ENCODE results near the gene PUM2. TPM values are rescaled to one million over a fixed set of nuclear protein-coding genes. Genes with fewer than 3 reads are reported as not detected.

Gene PUM2
- total and polyA plus RNA-seq, 2 of the 13 experiments (the other 11 are each of a cell fraction or from before 2014, with no cell fraction given): 69.6 to 69.8 TPM

DNA sequence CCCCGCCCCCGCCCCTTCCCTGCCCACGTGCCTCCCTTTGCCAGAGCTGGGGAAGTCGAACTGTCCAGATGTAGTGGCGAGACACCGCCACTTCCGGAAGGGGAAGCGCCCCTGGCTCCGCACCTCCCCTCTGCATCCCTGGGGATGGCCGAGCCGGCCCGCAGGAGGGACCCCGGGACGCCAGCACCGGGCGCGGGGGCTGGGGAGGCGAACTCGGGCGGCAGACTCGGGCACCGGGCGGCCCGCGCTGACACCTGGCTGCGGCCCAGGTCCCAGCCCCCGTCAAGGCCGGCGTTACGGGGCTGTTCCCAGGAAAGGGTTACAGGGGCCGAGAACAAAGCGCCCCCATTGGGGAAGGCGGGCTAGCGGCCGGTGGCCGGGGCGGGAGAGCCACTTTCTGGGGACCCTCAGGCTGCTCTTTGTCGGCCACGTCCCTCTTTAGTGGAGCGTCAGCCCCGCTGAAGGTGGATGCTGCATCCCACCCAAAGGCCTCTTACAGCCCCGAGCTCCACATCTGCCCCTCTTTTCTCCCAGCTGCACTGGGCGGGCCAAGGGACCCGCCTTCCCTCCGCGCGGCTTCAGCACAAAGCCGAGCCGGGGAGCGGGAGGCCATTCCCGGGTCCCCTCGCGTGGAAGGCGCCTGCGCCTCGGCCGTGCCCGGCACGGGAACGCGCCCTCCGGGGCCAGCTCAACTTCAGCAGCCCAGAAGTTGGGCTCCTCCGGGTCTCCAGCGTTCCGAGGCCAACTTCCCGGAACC lies 127.1 kb downstream of the PUM2 start (continued):
- TF ChIP-seq ZNF34 (CRISPR knock-in tag; IDR thresholded peaks at IDR 0.05; ENCODE audit: borderline replicate concordance): peak; percentile 35; the same call in 1 of the 2 replicates
- peak; percentile 39; the same call in 1 of the 2 replicates for TF ChIP-seq DMAP1 (CRISPR knock-in tag; IDR thresholded peaks at IDR 0.05)
- TF ChIP-seq STAT5B (CRISPR knock-in tag; IDR thresholded peaks at IDR 0.05): no peak
- no peak for TF ChIP-seq FOXJ3 (CRISPR knock-in tag; IDR thresholded peaks at IDR 0.05; ENCODE audit: borderline replicate concordance)
- TF ChIP-seq, protein P1, sequence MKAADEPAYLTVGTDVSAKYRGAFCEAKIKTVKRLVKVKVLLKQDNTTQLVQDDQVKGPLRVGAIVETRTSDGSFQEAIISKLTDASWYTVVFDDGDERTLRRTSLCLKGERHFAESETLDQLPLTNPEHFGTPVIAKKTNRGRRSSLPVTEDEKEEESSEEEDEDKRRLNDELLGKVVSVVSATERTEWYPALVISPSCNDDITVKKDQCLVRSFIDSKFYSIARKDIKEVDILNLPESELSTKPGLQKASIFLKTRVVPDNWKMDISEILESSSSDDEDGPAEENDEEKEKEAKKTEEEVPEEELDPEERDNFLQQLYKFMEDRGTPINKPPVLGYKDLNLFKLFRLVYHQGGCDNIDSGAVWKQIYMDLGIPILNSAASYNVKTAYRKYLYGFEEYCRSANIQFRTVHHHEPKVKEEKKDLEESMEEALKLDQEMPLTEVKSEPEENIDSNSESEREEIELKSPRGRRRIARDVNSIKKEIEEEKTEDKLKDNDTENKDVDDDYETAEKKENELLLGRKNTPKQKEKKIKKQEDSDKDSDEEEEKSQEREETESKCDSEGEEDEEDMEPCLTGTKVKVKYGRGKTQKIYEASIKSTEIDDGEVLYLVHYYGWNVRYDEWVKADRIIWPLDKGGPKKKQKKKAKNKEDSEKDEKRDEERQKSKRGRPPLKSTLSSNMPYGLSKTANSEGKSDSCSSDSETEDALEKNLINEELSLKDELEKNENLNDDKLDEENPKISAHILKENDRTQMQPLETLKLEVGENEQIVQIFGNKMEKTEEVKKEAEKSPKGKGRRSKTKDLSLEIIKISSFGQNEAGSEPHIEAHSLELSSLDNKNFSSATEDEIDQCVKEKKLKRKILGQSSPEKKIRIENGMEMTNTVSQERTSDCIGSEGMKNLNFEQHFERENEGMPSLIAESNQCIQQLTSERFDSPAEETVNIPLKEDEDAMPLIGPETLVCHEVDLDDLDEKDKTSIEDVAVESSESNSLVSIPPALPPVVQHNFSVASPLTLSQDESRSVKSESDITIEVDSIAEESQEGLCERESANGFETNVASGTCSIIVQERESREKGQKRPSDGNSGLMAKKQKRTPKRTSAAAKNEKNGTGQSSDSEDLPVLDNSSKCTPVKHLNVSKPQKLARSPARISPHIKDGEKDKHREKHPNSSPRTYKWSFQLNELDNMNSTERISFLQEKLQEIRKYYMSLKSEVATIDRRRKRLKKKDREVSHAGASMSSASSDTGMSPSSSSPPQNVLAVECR (CRISPR knock-in tag; IDR thresholded peaks at IDR 0.05; ENCODE audit: borderline replicate concordance): peak; percentile 48
- TF ChIP-seq ZNF383 (CRISPR knock-in tag; IDR thresholded peaks at IDR 0.05; ENCODE audit: borderline replicate concordance): no peak
- no peak for TF ChIP-seq ZNF761 (CRISPR knock-in tag; conservative IDR thresholded peaks at IDR 0.05)
- no peak for TF ChIP-seq ZFP62 (CRISPR knock-in tag; IDR thresholded peaks at IDR 0.05)
- no peak for TF ChIP-seq ZNF878 (CRISPR knock-in tag; IDR thresholded peaks at IDR 0.05)
- TF ChIP-seq SIN3B (IDR thresholded peaks at IDR 0.05; ENCODE audit: low read length): no peak
- no peak; the same call in 1 of the 2 replicates for TF ChIP-seq TP53 (CRISPR knock-in tag; conservative IDR thresholded peaks at IDR 0.05)
- TF ChIP-seq, protein P2, sequence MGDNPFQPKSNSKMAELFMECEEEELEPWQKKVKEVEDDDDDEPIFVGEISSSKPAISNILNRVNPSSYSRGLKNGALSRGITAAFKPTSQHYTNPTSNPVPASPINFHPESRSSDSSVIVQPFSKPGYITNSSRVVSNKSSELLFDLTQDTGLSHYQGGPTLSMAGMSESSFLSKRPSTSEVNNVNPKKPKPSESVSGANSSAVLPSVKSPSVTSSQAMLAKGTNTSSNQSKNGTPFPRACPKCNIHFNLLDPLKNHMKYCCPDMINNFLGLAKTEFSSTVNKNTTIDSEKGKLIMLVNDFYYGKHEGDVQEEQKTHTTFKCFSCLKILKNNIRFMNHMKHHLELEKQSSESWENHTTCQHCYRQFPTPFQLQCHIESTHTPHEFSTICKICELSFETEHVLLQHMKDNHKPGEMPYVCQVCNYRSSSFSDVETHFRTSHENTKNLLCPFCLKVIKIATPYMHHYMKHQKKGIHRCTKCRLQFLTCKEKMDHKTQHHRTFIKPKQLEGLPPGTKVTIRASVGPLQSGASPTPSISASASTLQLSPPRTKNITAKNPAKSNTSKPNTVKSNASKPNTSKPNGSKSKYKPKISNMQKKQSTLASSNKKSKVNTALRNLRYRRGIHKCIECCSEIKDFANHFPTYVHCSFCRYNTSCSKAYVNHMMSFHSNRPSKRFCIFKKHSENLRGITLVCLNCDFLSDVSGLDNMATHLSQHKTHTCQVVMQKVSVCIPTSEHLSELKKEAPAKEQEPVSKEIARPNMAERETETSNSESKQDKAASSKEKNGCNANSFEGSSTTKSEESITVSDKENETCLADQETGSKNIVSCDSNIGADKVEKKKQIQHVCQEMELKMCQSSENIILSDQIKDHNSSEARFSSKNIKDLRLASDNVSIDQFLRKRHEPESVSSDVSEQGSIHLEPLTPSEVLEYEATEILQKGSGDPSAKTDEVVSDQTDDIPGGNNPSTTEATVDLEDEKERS (CRISPR knock-in tag; IDR thresholded peaks at IDR 0.05): 0 out of 2 replicates have a peak, but pooled peaks have one; percentile 44
- TF ChIP-seq ZNF431 (CRISPR knock-in tag; IDR thresholded peaks at IDR 0.05; ENCODE audit: borderline replicate concordance, low read depth): no peak
- TF ChIP-seq, protein P3, sequence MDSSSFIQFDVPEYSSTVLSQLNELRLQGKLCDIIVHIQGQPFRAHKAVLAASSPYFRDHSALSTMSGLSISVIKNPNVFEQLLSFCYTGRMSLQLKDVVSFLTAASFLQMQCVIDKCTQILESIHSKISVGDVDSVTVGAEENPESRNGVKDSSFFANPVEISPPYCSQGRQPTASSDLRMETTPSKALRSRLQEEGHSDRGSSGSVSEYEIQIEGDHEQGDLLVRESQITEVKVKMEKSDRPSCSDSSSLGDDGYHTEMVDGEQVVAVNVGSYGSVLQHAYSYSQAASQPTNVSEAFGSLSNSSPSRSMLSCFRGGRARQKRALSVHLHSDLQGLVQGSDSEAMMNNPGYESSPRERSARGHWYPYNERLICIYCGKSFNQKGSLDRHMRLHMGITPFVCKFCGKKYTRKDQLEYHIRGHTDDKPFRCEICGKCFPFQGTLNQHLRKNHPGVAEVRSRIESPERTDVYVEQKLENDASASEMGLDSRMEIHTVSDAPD (CRISPR knock-in tag; IDR thresholded peaks at IDR 0.05): no peak
- 0 out of 2 replicates have a peak, but pooled peaks have one; percentile 43 for TF ChIP-seq HNRNPL (IDR thresholded peaks at IDR 0.05; ENCODE audit: low read depth, low read length)
- no peak for TF ChIP-seq ZNF629 (CRISPR knock-in tag; conservative IDR thresholded peaks at IDR 0.05)
- TF ChIP-seq, protein P4, sequence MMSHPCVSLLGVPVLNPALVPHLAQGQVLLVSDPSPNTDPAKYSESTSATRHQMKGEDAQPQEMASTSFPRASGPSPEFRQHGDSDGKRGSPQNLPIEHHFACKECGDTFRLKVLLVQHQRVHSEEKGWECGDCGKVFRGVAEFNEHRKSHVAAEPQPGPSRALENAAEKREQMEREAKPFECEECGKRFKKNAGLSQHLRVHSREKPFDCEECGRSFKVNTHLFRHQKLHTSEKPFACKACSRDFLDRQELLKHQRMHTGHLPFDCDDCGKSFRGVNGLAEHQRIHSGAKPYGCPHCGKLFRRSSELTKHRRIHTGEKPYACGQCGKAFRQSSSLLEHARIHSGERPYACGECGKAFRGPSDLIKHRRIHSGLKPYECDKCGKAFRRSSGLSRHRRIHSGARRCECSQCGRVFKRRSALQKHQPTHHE (CRISPR knock-in tag; IDR thresholded peaks at IDR 0.05; ENCODE audit: borderline replicate concordance): no peak; the same call in 1 of the 2 replicates
- TF ChIP-seq HMG20A (CRISPR knock-in tag; IDR thresholded peaks at IDR 0.05; ENCODE audit: borderline replicate concordance): no peak
- no peak for TF ChIP-seq IKZF1 (IDR thresholded peaks at IDR 0.05)
- no peak for TF ChIP-seq ZNF709 (CRISPR knock-in tag; IDR thresholded peaks at IDR 0.05)
